ENCODE data around the gene HMGCS2. TPM values are rescaled to one million over a fixed set of nuclear protein-coding genes. Genes with fewer than 3 reads are reported as not detected.
"Not testable (repeated sequence)": the region's sequence is repeated elsewhere in the genome, so short reads cannot be mapped to it uniquely, and the experiment has no call there.

HMGCS2 gene
- total RNA-seq, 2 donors from 2014 or later: 7.1 to 20.2 TPM

DNA sequence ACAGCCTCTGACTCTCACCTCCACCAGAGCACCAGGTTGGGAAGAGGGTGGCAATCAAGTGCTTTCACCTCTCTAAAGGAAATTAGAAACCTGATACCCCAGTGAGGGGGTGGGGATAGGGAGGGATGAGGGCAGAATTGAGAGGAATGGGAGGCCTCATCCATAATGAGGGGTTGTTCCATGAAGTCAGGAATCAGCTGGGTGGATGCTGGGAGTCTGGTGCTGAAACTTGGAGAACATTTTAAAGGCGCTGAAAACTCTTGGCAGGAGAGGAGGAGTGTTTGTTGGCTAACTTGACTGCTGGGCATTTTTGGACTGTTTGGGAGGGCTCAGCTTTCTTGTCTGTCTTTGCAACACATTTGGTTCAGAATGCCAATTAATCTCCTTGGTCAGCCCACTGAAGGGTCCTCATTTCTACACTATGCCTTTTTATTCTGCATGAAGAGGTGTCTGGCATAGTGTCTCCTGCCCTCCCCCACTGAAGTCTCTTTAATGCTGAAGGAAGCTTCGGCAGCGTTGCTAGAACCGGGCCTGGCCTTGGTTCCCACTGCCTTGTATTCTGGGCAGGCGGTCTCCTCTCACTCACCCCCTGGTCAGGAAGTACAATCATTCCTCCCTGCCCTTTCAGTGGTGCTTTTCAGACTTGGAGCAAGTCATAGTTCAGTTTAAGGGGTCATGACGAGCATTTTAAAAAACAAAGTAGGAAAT is 54.8 kb downstream of the HMGCS2 start:
- intact Hi-C loops (cut with DNase I): no loop called here
- ATAC-seq: peak; percentile 15 to 27
- no peak for DNase-seq

DNA sequence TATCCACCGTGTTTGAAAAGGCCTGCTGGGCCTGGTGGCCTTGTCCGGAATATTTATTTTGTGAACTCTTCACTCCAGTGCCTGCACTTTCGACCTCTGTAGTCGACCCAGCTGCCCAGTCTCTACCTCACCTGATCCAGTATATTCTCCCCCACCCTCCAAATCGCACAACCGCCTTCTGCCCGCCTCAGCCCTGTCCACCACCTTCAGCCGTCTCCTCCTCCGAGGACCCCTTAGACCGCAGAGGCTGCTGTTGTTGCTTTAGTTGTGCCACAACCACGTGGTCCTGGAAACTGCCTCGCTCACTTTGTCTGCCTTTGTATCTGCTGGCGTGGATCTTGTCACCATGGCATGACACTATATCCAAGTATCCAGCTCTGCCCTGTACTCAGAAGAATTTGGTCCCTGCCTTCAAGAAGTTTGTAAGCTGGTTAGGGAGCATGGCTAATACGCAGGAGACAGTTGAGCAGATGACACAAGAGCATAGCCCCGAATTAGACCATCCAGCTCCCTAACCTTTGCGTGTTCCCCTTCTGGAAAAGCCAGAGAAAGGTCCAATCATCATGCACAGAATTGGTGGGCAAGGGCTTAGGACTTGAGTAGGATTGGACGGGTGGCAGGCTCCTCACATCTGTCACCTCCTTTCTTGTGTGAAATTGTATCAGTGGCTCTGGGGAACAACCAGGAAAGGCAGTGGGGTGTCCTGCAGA is 55.5 kb downstream of the HMGCS2 start:
- peak in 1 of 2 donors; percentile 8 for ATAC-seq
- DNase-seq: no peak

GRCh38 chr1:119712342-119713038 is 56.2 kb downstream of the HMGCS2 start:
- ATAC-seq (peak; percentile 86 to 92), DNase-seq (peak; percentile 82)
- intact Hi-C loops (cut with DNase I): no loop called here

More for the DNA sequence above, 55.5 kb downstream of the HMGCS2 start:
- intact Hi-C loops (cut with DNase I): no loop called here

GRCh38 chr1:119711804-119712341 is 56.8 kb downstream of the HMGCS2 start, which contains the start of gene PHGDH:
TSS of gene PHGDH (plus strand) at chr1:119711934. CDS start at chr1:119712023, 89 bp downstream.
- intact Hi-C loops (cut with DNase I): no loop called here
- ATAC-seq (peak; percentile 78 to 91), DNase-seq (peak; percentile 76)

DNA sequence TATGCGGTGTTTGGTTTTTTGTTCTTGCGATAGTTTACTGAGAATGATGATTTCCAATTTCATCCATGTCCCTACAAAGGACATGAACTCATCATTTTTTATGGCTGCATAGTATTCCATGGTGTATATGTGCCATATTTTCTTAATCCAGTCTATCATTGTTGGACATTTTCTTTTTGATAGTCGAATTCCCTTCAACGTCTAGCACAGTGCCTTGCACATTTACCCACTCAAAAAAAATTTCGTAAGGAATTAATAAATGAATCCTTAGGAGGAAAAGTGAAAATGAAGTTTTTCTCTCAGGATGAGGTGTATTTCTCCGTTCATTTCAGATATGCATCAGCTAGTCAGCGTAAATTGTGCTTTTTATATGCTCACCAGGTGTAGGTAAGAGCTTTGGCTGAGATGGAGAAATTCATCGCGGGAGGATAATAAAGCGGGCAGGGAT is 57.3 kb downstream of the HMGCS2 start:
- DNase-seq; ATAC-seq; intact Hi-C loops (cut with DNase I): not testable (repeated sequence)

- intact Hi-C loops (cut with DNase I); DNase-seq; ATAC-seq: not testable (repeated sequence)
Observed at GRCh38 chr1:119706599-119706998, 62.1 kb downstream of the HMGCS2 start.

- intact Hi-C loops (cut with DNase I): no loop called here
- DNase-seq (no peak), ATAC-seq (no peak)
Observed at GRCh38 chr1:119703666-119704450, 64.8 kb downstream of the HMGCS2 start.

GRCh38 chr1:119702384-119702783 is 66.3 kb downstream of the HMGCS2 start:
- intact Hi-C loops (cut with DNase I): no loop called here

GRCh38 chr1:119701659-119702058 is 67.0 kb downstream of the HMGCS2 start:
- intact Hi-C loops (cut with DNase I): no loop called here
- DNase-seq: no peak
- no peak for ATAC-seq

More at GRCh38 chr1:119702384-119702783, 66.3 kb downstream of the HMGCS2 start:
- DNase-seq (no peak), ATAC-seq (no peak)

DNA sequence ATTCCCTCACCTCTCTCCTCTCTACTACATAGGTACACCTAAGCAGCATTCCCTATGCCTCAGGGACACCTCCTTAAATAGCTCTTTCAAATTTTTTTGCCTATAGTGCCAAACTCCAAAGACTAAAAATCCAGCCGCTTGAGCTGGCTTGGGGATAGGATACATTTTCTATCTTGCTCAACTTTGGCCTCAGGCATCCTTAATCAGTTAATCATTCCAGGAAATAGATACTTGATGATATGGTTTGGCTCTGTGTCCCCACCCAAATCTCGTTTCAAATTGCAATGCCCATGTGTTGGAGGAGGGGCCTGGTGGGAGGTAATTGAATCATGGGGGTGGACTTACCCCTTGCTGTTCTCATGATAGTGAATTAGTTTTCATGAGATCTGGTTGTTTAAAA is 68.4 kb downstream of the HMGCS2 start:
- DNase-seq: no peak
- intact Hi-C loops (cut with DNase I): no loop called here
- ATAC-seq: no peak

Other genes with a start within 250 kb of the HMGCS2 start
- gene ZNF697, start 120.6 kb downstream of the HMGCS2 start, total RNA-seq: 10 to 100 TPM in 1 of 2 donors, 1 to 10 TPM in 1; 9.6 to 11.5 TPM
- 10 to 100 TPM; 14.5 to 33.9 TPM for gene PHGDH, start 57.0 kb downstream of the HMGCS2 start, total RNA-seq
- gene REG4, start 42.6 kb upstream of the HMGCS2 start, total RNA-seq: not detected
- not detected for gene ADAM30, start 127.6 kb upstream of the HMGCS2 start, total RNA-seq